Natural killer cell (primary cell): ENCODE measurements around the gene HAUS3. TPM values are rescaled to one million over a fixed set of nuclear protein-coding genes. Genes with fewer than 3 reads are reported as not detected.

ENCODE experiments used
- ATAC-seq, 3 donors: fragments of 150-1000 bp in 2 of 3; fragments of 200-7000 bp in 1 of 3; cut with Tn5 transposase; 1 replicate in 1 of 3; 2 replicates in 2 of 3; pipeline ENCODE4 v1.10.0; 2021; ENCODE audit warnings: mild to moderate bottlenecking in 2 of 3, moderate library complexity in 2 of 3
- DNase-seq, 2 donors: peaks; one replicate each; pipeline versions ENCODE4 v3.0.0 to v3.0.0-alpha.2; 2013 to 2021; ENCODE audit warnings: mixed read lengths in 1 of 2
- H3K27ac ChIP-seq: one replicate; pipeline ENCODE4 v1.5.1; 2013; ENCODE audit warnings: mild to moderate bottlenecking, low read length
- H3K27me3 ChIP-seq: one replicate; pipeline ENCODE4 v1.6.1; 2013; ENCODE audit warnings: low read length; ENCODE audit not compliant: control insufficient read depth, insufficient read depth
- H3K36me3 ChIP-seq: one replicate; pipeline ENCODE4 v1.6.1; 2013; ENCODE audit warnings: low read length; ENCODE audit not compliant: control insufficient read depth, insufficient read depth
- H3K4me1 ChIP-seq: one replicate; pipeline ENCODE4 v1.6.1; 2013; ENCODE audit warnings: low read length; ENCODE audit not compliant: control insufficient read depth, insufficient read depth
- H3K4me3 ChIP-seq: one replicate; pipeline ENCODE4 v1.5.1; 2013; ENCODE audit warnings: low read length
- H3K9me3 ChIP-seq: one replicate; pipeline ENCODE4 v1.6.1; 2013; ENCODE audit warnings: low read length; ENCODE audit not compliant: control insufficient read depth, insufficient read depth
- H3K27ac Mint-ChIP-seq, 2 donors: one replicate each; pipeline ENCODE4 v1.8.0; 2022; ENCODE audit warnings: mild to moderate bottlenecking in 2 of 2, mixed read lengths in 2 of 2, moderate library complexity in 1 of 2
- H3K27me3 Mint-ChIP-seq, 2 donors: one replicate each; pipeline ENCODE4 v1.8.0; 2022; ENCODE audit warnings: low read depth in 2 of 2, mixed read lengths in 2 of 2
- H3K36me3 Mint-ChIP-seq: one replicate; pipeline ENCODE4 v1.8.0; 2022; ENCODE audit warnings: mixed read lengths
- H3K4me1 Mint-ChIP-seq, 2 donors: one replicate each; pipeline ENCODE4 v1.8.0; 2022; ENCODE audit warnings: mixed read lengths in 2 of 2
- H3K4me3 Mint-ChIP-seq: one replicate; pipeline ENCODE4 v1.8.0; 2022; ENCODE audit warnings: mild to moderate bottlenecking, moderate library complexity, mixed read lengths
- H3K9me3 Mint-ChIP-seq, 2 donors: one replicate each; pipeline ENCODE4 v1.8.0; 2022; ENCODE audit warnings: mixed read lengths in 2 of 2
- WGBS: methylation state at CpG from one replicate; pipeline ENCODE4 v1.1.7; 2013; ENCODE audit warnings: missing lambda C conversion rate; ENCODE audit not compliant: insufficient coverage; 5-methylcytosine and 5-hydroxymethylcytosine counted together
- intact Hi-C: fragments of 100-400 bp; cut with micrococcal nuclease; formaldehyde crosslinking; loops from one replicate; pipeline ENCODE4 v1.14.2; 2022
- total RNA-seq, 4 donors: library from RNA; stranded (reverse); fragments of 120-200 nt in 1 of 4; gene quantifications; one replicate each; pipeline versions ENCODE4 v1.2.3 to v1.2.4, GENCODE V29; 2013 to 2022
- TF ChIP-seq, protein P1 (sequence below): fragments of 200-600 bp; IDR thresholded peaks from one replicate; pipeline ENCODE4 v1.8.0; 2022; ENCODE audit warnings: antibody characterized with exemption

The HAUS3 gene
- total RNA-seq, 3 donors from 2014 or later (not counting 1 experiment from before 2014, with no cell fraction given): 38.0 to 50.3 (median 49.4) TPM

- Histone ChIP-seq H3K4me3 (no peak overlapping the region), H3K27ac (no peak overlapping the region), H3K9me3 (no peaks in the 10 kb centered on the region), H3K4me1 (peaks cover 15% of the 10 kb centered on the region), H3K36me3 (no peaks in the 10 kb centered on the region), H3K27me3 (no peaks in the 10 kb centered on the region)
- WGBS: 55% methylated on average over 15 of the region's 15 CpGs
- H3K27me3 Mint-ChIP-seq: no peaks in the 10 kb centered on the region
- intact Hi-C loops: no loop called here
- H3K27ac Mint-ChIP-seq: no peak overlapping the region
- TF ChIP-seq, protein P1, sequence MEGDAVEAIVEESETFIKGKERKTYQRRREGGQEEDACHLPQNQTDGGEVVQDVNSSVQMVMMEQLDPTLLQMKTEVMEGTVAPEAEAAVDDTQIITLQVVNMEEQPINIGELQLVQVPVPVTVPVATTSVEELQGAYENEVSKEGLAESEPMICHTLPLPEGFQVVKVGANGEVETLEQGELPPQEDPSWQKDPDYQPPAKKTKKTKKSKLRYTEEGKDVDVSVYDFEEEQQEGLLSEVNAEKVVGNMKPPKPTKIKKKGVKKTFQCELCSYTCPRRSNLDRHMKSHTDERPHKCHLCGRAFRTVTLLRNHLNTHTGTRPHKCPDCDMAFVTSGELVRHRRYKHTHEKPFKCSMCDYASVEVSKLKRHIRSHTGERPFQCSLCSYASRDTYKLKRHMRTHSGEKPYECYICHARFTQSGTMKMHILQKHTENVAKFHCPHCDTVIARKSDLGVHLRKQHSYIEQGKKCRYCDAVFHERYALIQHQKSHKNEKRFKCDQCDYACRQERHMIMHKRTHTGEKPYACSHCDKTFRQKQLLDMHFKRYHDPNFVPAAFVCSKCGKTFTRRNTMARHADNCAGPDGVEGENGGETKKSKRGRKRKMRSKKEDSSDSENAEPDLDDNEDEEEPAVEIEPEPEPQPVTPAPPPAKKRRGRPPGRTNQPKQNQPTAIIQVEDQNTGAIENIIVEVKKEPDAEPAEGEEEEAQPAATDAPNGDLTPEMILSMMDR: no peak
- H3K4me3 Mint-ChIP-seq: no peak overlapping the region
- peaks cover 4 to 15% of the 10 kb centered on the region in 2 donors for H3K4me1 Mint-ChIP-seq
- ATAC-seq (peak in 1 of 3 donors; percentile 26), DNase-seq (no peak)
- H3K9me3 Mint-ChIP-seq: no peaks in the 10 kb centered on the region
- H3K36me3 Mint-ChIP-seq: no peaks in the 10 kb centered on the region
Measured at GRCh38 chr4:2273221-2273620, 31.3 kb upstream of the HAUS3 start.

GRCh38 chr4:2272828-2273120 is 30.9 kb upstream of the HAUS3 start:
- Histone ChIP-seq H3K4me1 (peaks cover 15% of the 10 kb centered on the region), H3K9me3 (no peaks in the 10 kb centered on the region), H3K27ac (no peak overlapping the region), H3K36me3 (no peaks in the 10 kb centered on the region), H3K4me3 (no peak overlapping the region), H3K27me3 (no peaks in the 10 kb centered on the region)
- peaks cover 4 to 15% of the 10 kb centered on the region in 2 donors for H3K4me1 Mint-ChIP-seq
- intact Hi-C loops: no loop called here
- no peaks in the 10 kb centered on the region for H3K27me3 Mint-ChIP-seq
- no peak overlapping the region for H3K27ac Mint-ChIP-seq
- H3K36me3 Mint-ChIP-seq: no peaks in the 10 kb centered on the region
- DNase-seq (no peak), ATAC-seq (no peak)
- 65% methylated on average over 6 of the region's 6 CpGs for WGBS
- TF ChIP-seq, protein P1: no peak
- H3K4me3 Mint-ChIP-seq: no peak overlapping the region
- no peaks in the 10 kb centered on the region for H3K9me3 Mint-ChIP-seq

DNA sequence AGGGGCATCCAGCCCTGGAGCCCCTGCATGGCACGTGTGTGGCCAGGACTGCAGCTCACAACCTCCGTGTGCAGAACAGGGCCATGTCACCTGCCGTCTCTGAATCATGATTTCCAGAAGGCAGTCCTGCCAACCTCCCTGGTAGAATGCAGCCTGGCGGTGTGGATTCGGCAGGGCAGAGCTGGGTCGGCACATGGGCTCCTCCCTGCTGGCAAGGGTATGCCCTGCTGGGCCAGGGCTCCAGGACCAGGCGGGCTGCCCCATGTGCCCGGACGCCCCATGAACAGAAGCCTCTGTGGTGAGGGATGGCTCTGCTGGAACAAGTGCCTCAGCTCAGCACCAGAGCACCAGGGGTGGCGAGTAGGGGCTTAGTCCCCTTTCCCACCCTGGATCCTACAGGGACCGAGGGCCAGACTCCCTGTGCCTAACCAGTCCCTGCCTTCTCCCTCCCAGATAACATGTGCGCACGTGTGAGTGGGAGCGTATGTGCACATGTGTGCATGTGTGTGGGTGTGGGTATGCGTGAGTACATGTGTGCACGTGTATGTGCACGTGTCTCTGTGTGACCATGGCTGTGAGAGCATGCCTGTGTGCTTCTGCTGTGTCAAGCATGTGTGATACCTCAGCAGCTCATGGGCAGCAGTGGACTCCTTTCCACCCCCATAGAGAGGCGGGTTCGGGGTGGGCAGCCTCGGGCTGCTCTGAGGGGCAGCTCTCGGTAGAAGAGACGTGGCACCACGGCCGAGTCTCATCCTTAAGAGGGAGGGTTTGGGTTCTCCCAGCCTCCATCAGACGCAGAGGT is 30.3 kb upstream of the HAUS3 start:
- whole genome bisulfite sequencing: 90% methylated on average over 23 of the region's 25 CpGs
- Mint-ChIP-seq H3K36me3 (no peaks in the 10 kb centered on the region), H3K9me3 (no peaks in the 10 kb centered on the region), H3K4me3 (no peak overlapping the region), H3K27me3 (no peaks in the 10 kb centered on the region), H3K27ac (no peak overlapping the region), H3K4me1 (peaks cover 4 to 15% of the 10 kb centered on the region in 2 donors)
- no peaks in the 10 kb centered on the region for H3K9me3 ChIP-seq
- H3K36me3 ChIP-seq: no peaks in the 10 kb centered on the region
- no peak overlapping the region for H3K4me3 ChIP-seq
- peaks cover 15% of the 10 kb centered on the region for H3K4me1 ChIP-seq
- H3K27ac ChIP-seq: no peak overlapping the region
- no peak for ATAC-seq
- H3K27me3 ChIP-seq: no peaks in the 10 kb centered on the region
- intact Hi-C loops: no loop called here
- TF ChIP-seq, protein P1: no peak
- DNase-seq: no peak
